ENCODE data around the gene RDH13.
A peak's percentile ranks its signal among the peaks of the same experiment; 100 is the strongest.

The RDH13 gene

GRCh38 chr19:55098716-55099556, 36.0 kb upstream of the RDH13 start:
- Histone ChIP-seq H3K36me3 (peaks cover 27% of the 10 kb centered on the region), H3K9me3 (ENCODE audit: severe bottlenecking) (no peaks in the 10 kb centered on the region), H3K27ac (peak overlapping the region; percentile 33), H3K27me3 (ENCODE audit: insufficient read depth, low read depth, severe bottlenecking) (no peaks in the 10 kb centered on the region), H3K4me3 (ENCODE audit: low read depth, low read length) (no peak overlapping the region)
- TF ChIP-seq CTCF (IDR thresholded peaks at IDR 0.05; ENCODE audit: low read depth, low read length) = peak; percentile 33; the same call in 1 of the 2 replicates
- no peak for DNase-seq

GRCh38 chr19:55097864-55098715, 35.1 kb upstream of the RDH13 start:
- no peaks in the 10 kb centered on the region for H3K27me3 ChIP-seq (ENCODE audit: insufficient read depth, low read depth, severe bottlenecking)
- no peak for DNase-seq
- peaks cover 22% of the 10 kb centered on the region for H3K36me3 ChIP-seq
- H3K9me3 ChIP-seq (ENCODE audit: severe bottlenecking) = no peaks in the 10 kb centered on the region
- H3K27ac ChIP-seq = no peak overlapping the region
- no peak overlapping the region for H3K4me3 ChIP-seq (ENCODE audit: low read depth, low read length)
- TF ChIP-seq CTCF (IDR thresholded peaks at IDR 0.05; ENCODE audit: low read depth, low read length) = no peak

- Histone ChIP-seq H3K9me3 (ENCODE audit: severe bottlenecking) (no peaks in the 10 kb centered on the region), H3K36me3 (peaks cover 13% of the 10 kb centered on the region), H3K4me3 (ENCODE audit: low read depth, low read length) (no peak overlapping the region), H3K27ac (no peak overlapping the region), H3K27me3 (ENCODE audit: insufficient read depth, low read depth, severe bottlenecking) (no peaks in the 10 kb centered on the region)
- no peak for DNase-seq
- TF ChIP-seq CTCF (IDR thresholded peaks at IDR 0.05; ENCODE audit: low read depth, low read length) = no peak
Measured at GRCh38 chr19:55096061-55096701, 33.2 kb upstream of the RDH13 start.

- H3K27me3 ChIP-seq (ENCODE audit: insufficient read depth, low read depth, severe bottlenecking) = no peaks in the 10 kb centered on the region
- no peak for TF ChIP-seq CTCF (IDR thresholded peaks at IDR 0.05; ENCODE audit: low read depth, low read length)
- no peak overlapping the region for H3K4me3 ChIP-seq (ENCODE audit: low read depth, low read length)
- no peak overlapping the region for H3K27ac ChIP-seq
- peaks cover 15% of the 10 kb centered on the region for H3K36me3 ChIP-seq
- no peak for DNase-seq
- H3K9me3 ChIP-seq (ENCODE audit: severe bottlenecking) = no peaks in the 10 kb centered on the region
Measured at GRCh38 chr19:55095260-55096060, 32.5 kb upstream of the RDH13 start.
